Smooth muscle cell (in vitro differentiated cells): ENCODE measurements around the gene CYP11A1. TPM values are rescaled to one million over a fixed set of nuclear protein-coding genes. Genes with fewer than 3 reads are reported as not detected.
A peak's percentile ranks its signal among the peaks of the same experiment; 100 is the strongest.

ENCODE experiments used
- DNase-seq: peaks from one replicate; lab custom pipeline; 2025; ENCODE audit not compliant: unreplicated experiment; lab: John Stamatoyannopoulos, UW
- H2AFZ ChIP-seq: fragments of 200-600 bp; sonication (generic); 2 replicates; pipeline ENCODE4 v1.6.0; 2016; ENCODE audit warnings: antibody characterized with exemption, low read depth, mild to moderate bottlenecking
- H3F3A ChIP-seq: fragments of 200-600 bp; sonication (generic); 2 replicates; pipeline ENCODE4 v1.6.0; 2017; ENCODE audit warnings: antibody characterized with exemption, low read depth
- H3K27ac ChIP-seq: fragments of 200-600 bp; sonication (generic); 2 replicates; pipeline ENCODE4 v1.5.1; 2016; ENCODE audit warnings: low read depth, mild to moderate bottlenecking
- H3K27me3 ChIP-seq: fragments of 200-600 bp; sonication (generic); 2 replicates; pipeline ENCODE4 v1.6.1; 2016; ENCODE audit warnings: low read depth, mild to moderate bottlenecking
- H3K36me3 ChIP-seq: fragments of 200-600 bp; sonication (generic); 2 replicates; pipeline ENCODE4 v1.5.1; 2016; ENCODE audit warnings: low read depth
- H3K4me1 ChIP-seq: fragments of 200-600 bp; sonication (generic); 2 replicates; pipeline ENCODE4 v1.5.1; 2016; ENCODE audit warnings: low read depth
- H3K4me2 ChIP-seq: fragments of 200-600 bp; sonication (generic); 2 replicates; pipeline ENCODE4 v1.6.0; 2016; ENCODE audit warnings: mild to moderate bottlenecking
- H3K4me3 ChIP-seq: fragments of 200-600 bp; sonication (generic); 2 replicates; pipeline ENCODE4 v1.5.1; 2016; ENCODE audit warnings: mild to moderate bottlenecking
- H3K79me2 ChIP-seq: fragments of 200-600 bp; sonication (generic); 2 replicates; pipeline ENCODE4 v1.6.0; 2016; ENCODE audit warnings: low read depth, mild to moderate bottlenecking
- H3K9ac ChIP-seq: fragments of 200-600 bp; sonication (generic); 2 replicates; pipeline ENCODE4 v1.6.0; 2016; ENCODE audit warnings: low read depth
- H3K9me3 ChIP-seq: fragments of 200-600 bp; sonication (generic); replicated peaks from 2 replicates; pipeline ENCODE4 v1.5.1; 2016; ENCODE audit warnings: low read depth
- H4K20me1 ChIP-seq: fragments of 200-600 bp; sonication (generic); 2 replicates; pipeline ENCODE4 v1.6.0; 2016; ENCODE audit warnings: low read depth
- CTCF ChIP-seq: fragments of 200-600 bp; sonication (generic); IDR thresholded peaks from 2 replicates; pipeline ENCODE4 v1.5.1; 2017; ENCODE audit warnings: borderline replicate concordance, mild to moderate bottlenecking, antibody characterized with exemption; ENCODE audit not compliant: insufficient read depth, poor library complexity, severe bottlenecking
- WGBS: methylation state at CpG from one replicate; pipeline ENCODE4 v1.1.7; 2016; ENCODE audit warnings: low lambda C conversion rate; 5-methylcytosine and 5-hydroxymethylcytosine counted together
- polyA plus RNA-seq: library from polyadenylated mRNA; unstranded; fragments of >200 nt; fragmentation: Nextera tagmentation; extraction: Ambion mirVana; gene quantifications from 2 replicates; pipeline ENCODE4 v1.2.1, GENCODE V29; 2016
- total RNA-seq: library from RNA; depleted of rRNA; stranded (reverse); fragments of >200 nt; gene quantifications from 2 replicates; pipeline ENCODE4 v1.2.3, GENCODE V29; 2014

The CYP11A1 gene
- total and polyA plus RNA-seq, 2 experiments from 2014 or later = 3.5 to 6.6 TPM

DNA sequence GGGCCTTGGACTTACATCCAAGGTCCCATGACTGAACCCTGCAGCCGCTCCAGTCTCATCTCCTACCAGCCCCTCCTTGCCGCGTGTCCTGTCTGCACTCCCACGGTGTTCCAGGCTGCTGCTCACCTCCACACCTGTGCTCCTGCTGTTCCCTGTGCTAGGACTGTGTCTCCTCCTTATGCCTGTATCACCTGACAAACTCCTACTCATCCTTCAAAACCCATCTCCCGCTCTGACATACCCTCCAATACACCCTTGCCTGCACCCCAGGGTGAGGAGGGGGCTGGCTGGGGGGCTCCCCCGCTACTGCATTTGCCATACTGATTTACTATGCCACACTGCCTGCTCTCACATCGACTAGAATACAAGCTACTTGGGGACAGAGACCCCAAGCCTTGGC is 53.6 kb downstream of the CYP11A1 start:
- WGBS = 95% methylated on average over 7 of the region's 7 CpGs
- H3K27me3 ChIP-seq = no peaks in the 10 kb centered on the region
- no peak overlapping the region for H2AFZ ChIP-seq
- no peak overlapping the region for H3K27ac ChIP-seq
- H3F3A ChIP-seq = no peaks in the 10 kb centered on the region
- no peak overlapping the region for H3K4me2 ChIP-seq
- no peaks in the 10 kb centered on the region for H4K20me1 ChIP-seq
- no peak for TF ChIP-seq CTCF
- H3K36me3 ChIP-seq = no peaks in the 10 kb centered on the region
- H3K4me3 ChIP-seq = no peak overlapping the region
- no peak for DNase-seq
- H3K9ac ChIP-seq = no peak overlapping the region
- peaks cover 21% of the 10 kb centered on the region for H3K4me1 ChIP-seq
- no peaks in the 10 kb centered on the region for H3K79me2 ChIP-seq
- no peaks in the 10 kb centered on the region for H3K9me3 ChIP-seq

- H3K27ac ChIP-seq = no peak overlapping the region
- H3K79me2 ChIP-seq = no peaks in the 10 kb centered on the region
- no peaks in the 10 kb centered on the region for H3K9me3 ChIP-seq
- no peak overlapping the region for H3K4me2 ChIP-seq
- peaks cover 25% of the 10 kb centered on the region for H3K4me1 ChIP-seq
- no peak for TF ChIP-seq CTCF
- 77% methylated on average over 9 of the region's 9 CpGs for WGBS
- no peaks in the 10 kb centered on the region for H3F3A ChIP-seq
- no peak overlapping the region for H3K9ac ChIP-seq
- no peaks in the 10 kb centered on the region for H3K36me3 ChIP-seq
- H4K20me1 ChIP-seq = no peaks in the 10 kb centered on the region
- no peak overlapping the region for H2AFZ ChIP-seq
- no peaks in the 10 kb centered on the region for H3K27me3 ChIP-seq
- H3K4me3 ChIP-seq = no peak overlapping the region
- DNase-seq = no peak
Observed at GRCh38 chr15:74312445-74313007, 54.9 kb downstream of the CYP11A1 start.

DNA sequence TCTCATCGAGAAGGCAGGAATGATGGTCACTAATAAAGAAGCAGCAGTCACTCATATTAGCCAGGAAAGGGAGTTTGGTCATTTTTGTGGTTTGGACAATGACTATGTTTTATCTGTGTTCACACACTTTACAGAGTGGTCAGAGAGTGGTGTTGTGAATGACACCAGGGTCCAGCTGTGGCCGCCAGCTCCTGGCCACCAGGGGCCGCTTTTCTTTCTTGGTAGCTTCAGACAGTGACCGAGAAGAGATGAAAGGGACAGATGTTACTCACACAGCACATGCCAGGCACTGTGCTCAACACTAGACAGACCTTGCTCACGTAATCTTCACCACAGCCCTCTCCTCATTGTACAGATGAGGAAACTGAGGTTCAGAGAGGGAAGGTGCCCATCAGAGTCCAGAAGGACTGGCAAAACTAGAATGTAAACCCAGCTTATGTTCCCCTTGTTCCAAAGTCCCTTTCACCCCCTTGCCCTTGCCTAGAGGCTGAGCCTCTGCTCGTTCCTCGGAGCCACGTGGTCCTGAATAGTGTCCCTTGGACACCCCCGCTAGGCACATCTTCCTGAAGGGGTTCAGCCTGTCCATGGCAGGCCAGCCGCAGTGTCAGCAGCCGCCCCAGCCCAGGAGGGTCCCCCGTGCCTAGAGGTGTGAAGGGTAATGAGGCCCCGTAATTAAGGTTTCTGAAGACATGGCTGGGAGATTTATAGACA is 55.6 kb downstream of the CYP11A1 start:
- H3K27ac ChIP-seq = no peak overlapping the region
- H3K27me3 ChIP-seq = no peaks in the 10 kb centered on the region
- peaks cover 24% of the 10 kb centered on the region for H3K4me1 ChIP-seq
- H3K79me2 ChIP-seq = no peaks in the 10 kb centered on the region
- peak; percentile 51 for TF ChIP-seq CTCF
- H3K9me3 ChIP-seq = no peaks in the 10 kb centered on the region
- H4K20me1 ChIP-seq = no peaks in the 10 kb centered on the region
- no peak for DNase-seq
- H3F3A ChIP-seq = no peaks in the 10 kb centered on the region
- 57% methylated on average over 13 of the region's 13 CpGs for WGBS
- no peak overlapping the region for H2AFZ ChIP-seq
- no peak overlapping the region for H3K9ac ChIP-seq
- H3K36me3 ChIP-seq = no peaks in the 10 kb centered on the region
- no peak overlapping the region for H3K4me2 ChIP-seq
- no peak overlapping the region for H3K4me3 ChIP-seq
